KMS-11 (cell line): ENCODE results near the gene EML4.

Source experiments
- H2AFZ ChIP-seq: fragments of 200-600 bp; sonication (generic); 2 replicates; pipeline ENCODE4 v1.6.1; 2016; ENCODE audit warnings: antibody characterized with exemption, mixed run types, low read depth
- H3K27ac ChIP-seq: fragments of 200-600 bp; sonication (generic); 2 replicates; pipeline ENCODE4 v1.6.1; 2016; ENCODE audit warnings: mild to moderate bottlenecking, mixed run types
- H3K27me3 ChIP-seq: fragments of 200-600 bp; sonication (generic); 2 replicates; pipeline ENCODE4 v1.6.1; 2017; ENCODE audit warnings: mild to moderate bottlenecking, low read depth, mixed run types, moderate library complexity; ENCODE audit not compliant: insufficient read depth
- H3K36me3 ChIP-seq: fragments of 200-600 bp; sonication (generic); 2 replicates; pipeline ENCODE4 v1.6.1; 2017; ENCODE audit warnings: mild to moderate bottlenecking, mixed run types; ENCODE audit not compliant: insufficient read depth
- H3K4me1 ChIP-seq: fragments of 200-600 bp; sonication (generic); 2 replicates; pipeline ENCODE4 v1.6.1; 2016; ENCODE audit warnings: mild to moderate bottlenecking, low read depth, mixed run types; ENCODE audit not compliant: poor library complexity, severe bottlenecking
- H3K4me2 ChIP-seq: fragments of 200-600 bp; sonication (generic); 2 replicates; pipeline ENCODE4 v1.7.0; 2016; ENCODE audit warnings: mild to moderate bottlenecking, mixed run types
- H3K4me3 ChIP-seq: fragments of 200-600 bp; sonication (generic); IDR thresholded peaks from 2 replicates; pipeline ENCODE4 v1.6.1; 2017; ENCODE audit warnings: low read depth, low read length, mixed read lengths; ENCODE audit not compliant: insufficient read depth
- H3K79me2 ChIP-seq: fragments of 200-600 bp; sonication (generic); 2 replicates; pipeline ENCODE4 v1.6.1; 2016; ENCODE audit warnings: low read depth, mixed run types; ENCODE audit not compliant: insufficient read depth
- H3K9ac ChIP-seq: fragments of 200-600 bp; sonication (generic); 2 replicates; pipeline ENCODE4 v1.6.1; 2016; ENCODE audit warnings: mild to moderate bottlenecking, mixed run types
- H4K20me1 ChIP-seq: fragments of 200-600 bp; sonication (generic); 2 replicates; pipeline ENCODE4 v1.6.1; 2016; ENCODE audit warnings: mild to moderate bottlenecking, mixed run types; ENCODE audit not compliant: insufficient read depth
- TF ChIP-seq, protein P1 (sequence below): fragments of 200-600 bp; sonication (generic); conservative IDR thresholded peaks from 2 replicates; pipeline ENCODE4 v1.6.1; 2017; ENCODE audit warnings: low read depth, mild to moderate bottlenecking, antibody characterized with exemption, low read length, moderate library complexity, mixed read lengths

EML4 gene

DNA sequence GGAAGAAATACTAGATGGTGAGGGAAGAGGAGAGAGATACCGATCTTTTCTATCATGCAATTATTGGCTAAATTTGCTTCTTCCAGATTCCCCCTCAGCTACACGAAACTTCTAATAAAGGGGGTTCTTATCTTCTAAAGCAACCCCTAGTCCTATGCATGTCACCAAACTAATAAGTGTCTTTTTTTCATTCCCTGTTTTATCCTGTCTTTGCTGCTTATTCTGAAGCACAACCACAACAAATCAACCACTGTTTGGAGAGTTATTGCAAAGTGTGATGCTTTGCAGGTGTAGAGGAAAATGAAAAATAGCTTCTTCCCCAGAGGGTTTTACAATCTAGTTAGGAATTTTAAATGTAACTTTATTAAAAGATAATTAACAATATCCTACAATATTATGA lies 60.8 kb downstream of the EML4 start:
- TF ChIP-seq, protein P1, sequence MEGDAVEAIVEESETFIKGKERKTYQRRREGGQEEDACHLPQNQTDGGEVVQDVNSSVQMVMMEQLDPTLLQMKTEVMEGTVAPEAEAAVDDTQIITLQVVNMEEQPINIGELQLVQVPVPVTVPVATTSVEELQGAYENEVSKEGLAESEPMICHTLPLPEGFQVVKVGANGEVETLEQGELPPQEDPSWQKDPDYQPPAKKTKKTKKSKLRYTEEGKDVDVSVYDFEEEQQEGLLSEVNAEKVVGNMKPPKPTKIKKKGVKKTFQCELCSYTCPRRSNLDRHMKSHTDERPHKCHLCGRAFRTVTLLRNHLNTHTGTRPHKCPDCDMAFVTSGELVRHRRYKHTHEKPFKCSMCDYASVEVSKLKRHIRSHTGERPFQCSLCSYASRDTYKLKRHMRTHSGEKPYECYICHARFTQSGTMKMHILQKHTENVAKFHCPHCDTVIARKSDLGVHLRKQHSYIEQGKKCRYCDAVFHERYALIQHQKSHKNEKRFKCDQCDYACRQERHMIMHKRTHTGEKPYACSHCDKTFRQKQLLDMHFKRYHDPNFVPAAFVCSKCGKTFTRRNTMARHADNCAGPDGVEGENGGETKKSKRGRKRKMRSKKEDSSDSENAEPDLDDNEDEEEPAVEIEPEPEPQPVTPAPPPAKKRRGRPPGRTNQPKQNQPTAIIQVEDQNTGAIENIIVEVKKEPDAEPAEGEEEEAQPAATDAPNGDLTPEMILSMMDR: no peak
- peaks cover 15% of the 10 kb centered on the region; the same call in 1 of the 2 replicates for H4K20me1 ChIP-seq
- no peak overlapping the region for H3K4me3 ChIP-seq
- no peak overlapping the region for H3K4me2 ChIP-seq
- H3K4me1 ChIP-seq: peaks cover 5% of the 10 kb centered on the region
- H2AFZ ChIP-seq: no peak overlapping the region
- H3K27me3 ChIP-seq: no peaks in the 10 kb centered on the region
- H3K36me3 ChIP-seq: no peaks in the 10 kb centered on the region
- no peak overlapping the region for H3K9ac ChIP-seq
- no peak overlapping the region for H3K27ac ChIP-seq
- peaks cover 92% of the 10 kb centered on the region for H3K79me2 ChIP-seq

DNA sequence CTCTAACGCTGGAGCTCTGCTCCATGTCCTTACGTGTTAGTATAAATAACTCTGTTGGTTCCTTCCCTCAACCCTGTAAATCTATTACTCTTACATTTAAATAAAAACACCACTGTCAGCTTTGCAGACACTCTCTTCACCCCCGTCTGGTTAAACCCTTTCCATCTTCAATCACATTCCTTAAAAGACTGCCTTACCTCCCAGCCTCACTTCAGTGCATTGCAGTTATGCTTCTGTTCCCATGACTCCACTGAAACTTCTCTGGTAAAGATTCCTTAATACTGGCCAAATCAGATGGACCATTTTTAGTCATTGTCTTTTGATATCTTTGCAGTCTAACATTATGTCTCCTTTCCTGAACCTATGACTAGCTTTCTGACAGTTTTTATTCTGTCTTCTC lies 61.7 kb downstream of the EML4 start:
- H3K27me3 ChIP-seq: no peaks in the 10 kb centered on the region
- H2AFZ ChIP-seq: no peak overlapping the region
- H3K4me2 ChIP-seq: no peak overlapping the region
- H3K4me1 ChIP-seq: no peaks in the 10 kb centered on the region
- no peaks in the 10 kb centered on the region for H3K36me3 ChIP-seq
- H3K79me2 ChIP-seq: peaks cover 92% of the 10 kb centered on the region
- H3K27ac ChIP-seq: no peak overlapping the region
- TF ChIP-seq, protein P1: no peak
- H3K4me3 ChIP-seq: no peak overlapping the region
- H4K20me1 ChIP-seq: 0 out of 2 replicates have a peak, but pooled peaks cover 9% of the 10 kb centered on the region
- H3K9ac ChIP-seq: no peak overlapping the region

DNA sequence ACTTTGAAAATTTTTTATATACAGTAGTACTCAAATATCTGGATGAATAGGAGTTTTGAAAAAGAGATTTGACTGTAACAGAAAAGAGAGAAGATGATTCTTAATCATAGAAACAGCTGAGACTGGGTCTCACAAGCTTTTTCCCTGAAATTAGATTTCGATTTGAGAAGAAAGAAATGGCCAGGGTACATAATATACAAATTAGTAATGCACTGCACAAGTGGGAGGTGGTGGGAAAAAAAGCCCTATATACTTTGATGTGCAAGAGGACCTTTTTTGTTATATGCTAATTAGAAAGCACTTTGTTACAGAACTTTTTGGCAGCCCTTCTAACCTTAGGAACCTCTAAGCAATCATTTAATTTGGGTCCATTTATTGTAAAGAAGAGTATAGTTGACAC lies 62.9 kb downstream of the EML4 start:
- TF ChIP-seq, protein P1: no peak
- peaks cover 95% of the 10 kb centered on the region for H3K79me2 ChIP-seq

DNA sequence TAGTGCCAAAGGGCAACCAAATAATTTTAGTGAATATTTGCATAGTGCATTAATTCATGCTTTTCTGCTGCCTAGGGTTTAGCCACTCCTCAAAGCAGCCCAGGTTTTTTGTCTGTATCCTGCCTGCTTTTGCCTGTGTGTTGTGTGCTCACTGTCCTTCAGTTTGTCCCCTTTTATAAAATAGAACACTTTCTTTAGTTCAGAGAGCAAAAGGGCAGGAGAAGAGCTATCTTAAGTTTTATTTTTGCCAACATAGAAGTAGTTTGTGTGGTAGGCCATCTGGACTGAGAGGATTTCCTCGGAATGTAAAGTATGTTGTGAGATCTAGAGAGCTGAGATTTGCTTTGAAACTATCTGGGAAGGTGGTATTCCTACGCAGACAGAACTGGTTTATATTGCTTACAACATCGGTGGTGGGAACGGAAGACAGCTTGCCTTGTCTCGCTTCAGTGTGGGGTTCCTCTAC lies 64.9 kb downstream of the EML4 start:
- H2AFZ ChIP-seq: no peak overlapping the region
- H3K4me2 ChIP-seq: no peak overlapping the region
- TF ChIP-seq, protein P1: no peak
- H4K20me1 ChIP-seq: peaks cover 31% of the 10 kb centered on the region
- H3K9ac ChIP-seq: no peak overlapping the region
- H3K4me3 ChIP-seq: no peak overlapping the region
- no peak overlapping the region for H3K27ac ChIP-seq
- H3K27me3 ChIP-seq: no peaks in the 10 kb centered on the region
- H3K4me1 ChIP-seq: no peaks in the 10 kb centered on the region
- no peaks in the 10 kb centered on the region for H3K36me3 ChIP-seq
- H3K79me2 ChIP-seq: peaks cover 92% of the 10 kb centered on the region

More for the DNA sequence above, 62.9 kb downstream of the EML4 start:
- no peak overlapping the region for H3K4me2 ChIP-seq
- H3K4me3 ChIP-seq: no peak overlapping the region
- H3K27me3 ChIP-seq: no peaks in the 10 kb centered on the region
- peaks cover 17% of the 10 kb centered on the region; the same call in 1 of the 2 replicates for H4K20me1 ChIP-seq
- no peak overlapping the region for H3K27ac ChIP-seq
- H3K36me3 ChIP-seq: no peaks in the 10 kb centered on the region
- H2AFZ ChIP-seq: no peak overlapping the region
- no peak overlapping the region for H3K9ac ChIP-seq
- H3K4me1 ChIP-seq: no peaks in the 10 kb centered on the region
